ENCODE data around the gene FOSB. TPM values are rescaled to one million over a fixed set of nuclear protein-coding genes. Genes with fewer than 3 reads are reported as not detected.

FOSB gene
- total and polyA plus RNA-seq, 2 experiments from 2014 or later: 0.55 to 1.9 TPM

DNA sequence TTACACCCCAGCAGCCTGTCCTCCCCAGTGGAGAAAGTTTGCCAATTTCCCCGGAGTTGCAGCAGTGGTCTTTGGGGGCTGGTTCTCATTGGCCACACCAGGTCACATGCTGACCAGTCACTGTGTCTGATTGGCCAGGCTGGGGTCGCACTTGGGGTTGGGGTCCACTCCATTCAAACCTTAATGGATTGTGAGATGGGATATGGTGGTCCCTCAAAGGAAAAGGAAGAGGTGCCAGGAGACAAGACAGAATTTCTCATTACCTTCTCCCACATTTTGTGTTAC, 33.9 kb downstream of the FOSB start (continued):
- TF ChIP-seq, protein P1, sequence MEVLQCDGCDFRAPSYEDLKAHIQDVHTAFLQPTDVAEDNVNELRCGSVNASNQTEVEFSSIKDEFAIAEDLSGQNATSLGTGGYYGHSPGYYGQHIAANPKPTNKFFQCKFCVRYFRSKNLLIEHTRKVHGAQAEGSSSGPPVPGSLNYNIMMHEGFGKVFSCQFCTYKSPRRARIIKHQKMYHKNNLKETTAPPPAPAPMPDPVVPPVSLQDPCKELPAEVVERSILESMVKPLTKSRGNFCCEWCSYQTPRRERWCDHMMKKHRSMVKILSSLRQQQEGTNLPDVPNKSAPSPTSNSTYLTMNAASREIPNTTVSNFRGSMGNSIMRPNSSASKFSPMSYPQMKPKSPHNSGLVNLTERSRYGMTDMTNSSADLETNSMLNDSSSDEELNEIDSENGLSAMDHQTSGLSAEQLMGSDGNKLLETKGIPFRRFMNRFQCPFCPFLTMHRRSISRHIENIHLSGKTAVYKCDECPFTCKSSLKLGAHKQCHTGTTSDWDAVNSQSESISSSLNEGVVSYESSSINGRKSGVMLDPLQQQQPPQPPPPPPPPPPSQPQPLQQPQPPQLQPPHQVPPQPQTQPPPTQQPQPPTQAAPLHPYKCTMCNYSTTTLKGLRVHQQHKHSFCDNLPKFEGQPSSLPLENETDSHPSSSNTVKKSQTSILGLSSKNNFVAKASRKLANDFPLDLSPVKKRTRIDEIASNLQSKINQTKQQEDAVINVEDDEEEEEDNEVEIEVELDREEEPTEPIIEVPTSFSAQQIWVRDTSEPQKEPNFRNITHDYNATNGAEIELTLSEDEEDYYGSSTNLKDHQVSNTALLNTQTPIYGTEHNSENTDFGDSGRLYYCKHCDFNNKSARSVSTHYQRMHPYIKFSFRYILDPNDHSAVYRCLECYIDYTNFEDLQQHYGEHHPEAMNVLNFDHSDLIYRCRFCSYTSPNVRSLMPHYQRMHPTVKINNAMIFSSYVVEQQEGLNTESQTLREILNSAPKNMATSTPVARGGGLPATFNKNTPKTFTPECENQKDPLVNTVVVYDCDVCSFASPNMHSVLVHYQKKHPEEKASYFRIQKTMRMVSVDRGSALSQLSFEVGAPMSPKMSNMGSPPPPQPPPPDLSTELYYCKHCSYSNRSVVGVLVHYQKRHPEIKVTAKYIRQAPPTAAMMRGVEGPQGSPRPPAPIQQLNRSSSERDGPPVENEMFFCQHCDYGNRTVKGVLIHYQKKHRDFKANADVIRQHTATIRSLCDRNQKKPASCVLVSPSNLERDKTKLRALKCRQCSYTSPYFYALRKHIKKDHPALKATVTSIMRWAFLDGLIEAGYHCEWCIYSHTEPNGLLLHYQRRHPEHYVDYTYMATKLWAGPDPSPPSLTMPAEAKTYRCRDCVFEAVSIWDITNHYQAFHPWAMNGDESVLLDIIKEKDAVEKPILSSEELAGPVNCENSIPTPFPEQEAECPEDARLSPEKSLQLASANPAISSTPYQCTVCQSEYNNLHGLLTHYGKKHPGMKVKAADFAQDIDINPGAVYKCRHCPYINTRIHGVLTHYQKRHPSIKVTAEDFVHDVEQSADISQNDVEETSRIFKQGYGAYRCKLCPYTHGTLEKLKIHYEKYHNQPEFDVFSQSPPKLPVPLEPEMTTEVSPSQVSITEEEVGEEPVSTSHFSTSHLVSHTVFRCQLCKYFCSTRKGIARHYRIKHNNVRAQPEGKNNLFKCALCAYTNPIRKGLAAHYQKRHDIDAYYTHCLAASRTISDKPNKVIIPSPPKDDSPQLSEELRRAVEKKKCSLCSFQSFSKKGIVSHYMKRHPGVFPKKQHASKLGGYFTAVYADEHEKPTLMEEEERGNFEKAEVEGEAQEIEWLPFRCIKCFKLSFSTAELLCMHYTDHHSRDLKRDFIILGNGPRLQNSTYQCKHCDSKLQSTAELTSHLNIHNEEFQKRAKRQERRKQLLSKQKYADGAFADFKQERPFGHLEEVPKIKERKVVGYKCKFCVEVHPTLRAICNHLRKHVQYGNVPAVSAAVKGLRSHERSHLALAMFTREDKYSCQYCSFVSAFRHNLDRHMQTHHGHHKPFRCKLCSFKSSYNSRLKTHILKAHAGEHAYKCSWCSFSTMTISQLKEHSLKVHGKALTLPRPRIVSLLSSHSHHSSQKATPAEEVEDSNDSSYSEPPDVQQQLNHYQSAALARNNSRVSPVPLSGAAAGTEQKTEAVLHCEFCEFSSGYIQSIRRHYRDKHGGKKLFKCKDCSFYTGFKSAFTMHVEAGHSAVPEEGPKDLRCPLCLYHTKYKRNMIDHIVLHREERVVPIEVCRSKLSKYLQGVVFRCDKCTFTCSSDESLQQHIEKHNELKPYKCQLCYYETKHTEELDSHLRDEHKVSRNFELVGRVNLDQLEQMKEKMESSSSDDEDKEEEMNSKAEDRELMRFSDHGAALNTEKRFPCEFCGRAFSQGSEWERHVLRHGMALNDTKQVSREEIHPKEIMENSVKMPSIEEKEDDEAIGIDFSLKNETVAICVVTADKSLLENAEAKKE (CRISPR knock-in tag; IDR thresholded peaks at IDR 0.05): no peak
- TF ChIP-seq EZH2 (IDR thresholded peaks at IDR 0.05; ENCODE audit: low read depth, unreplicated experiment) (no peak), STAT1 (IDR thresholded peaks at IDR 0.05; ENCODE audit: unreplicated experiment) (no peak), CREB1 (CRISPR knock-in tag; IDR thresholded peaks at IDR 0.05; ENCODE audit: low read depth) (no peak)
- TF ChIP-seq, protein P2, sequence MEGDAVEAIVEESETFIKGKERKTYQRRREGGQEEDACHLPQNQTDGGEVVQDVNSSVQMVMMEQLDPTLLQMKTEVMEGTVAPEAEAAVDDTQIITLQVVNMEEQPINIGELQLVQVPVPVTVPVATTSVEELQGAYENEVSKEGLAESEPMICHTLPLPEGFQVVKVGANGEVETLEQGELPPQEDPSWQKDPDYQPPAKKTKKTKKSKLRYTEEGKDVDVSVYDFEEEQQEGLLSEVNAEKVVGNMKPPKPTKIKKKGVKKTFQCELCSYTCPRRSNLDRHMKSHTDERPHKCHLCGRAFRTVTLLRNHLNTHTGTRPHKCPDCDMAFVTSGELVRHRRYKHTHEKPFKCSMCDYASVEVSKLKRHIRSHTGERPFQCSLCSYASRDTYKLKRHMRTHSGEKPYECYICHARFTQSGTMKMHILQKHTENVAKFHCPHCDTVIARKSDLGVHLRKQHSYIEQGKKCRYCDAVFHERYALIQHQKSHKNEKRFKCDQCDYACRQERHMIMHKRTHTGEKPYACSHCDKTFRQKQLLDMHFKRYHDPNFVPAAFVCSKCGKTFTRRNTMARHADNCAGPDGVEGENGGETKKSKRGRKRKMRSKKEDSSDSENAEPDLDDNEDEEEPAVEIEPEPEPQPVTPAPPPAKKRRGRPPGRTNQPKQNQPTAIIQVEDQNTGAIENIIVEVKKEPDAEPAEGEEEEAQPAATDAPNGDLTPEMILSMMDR (conservative IDR thresholded peaks at IDR 0.05; ENCODE audit: low read depth in 2 of 2): no peak

DNA sequence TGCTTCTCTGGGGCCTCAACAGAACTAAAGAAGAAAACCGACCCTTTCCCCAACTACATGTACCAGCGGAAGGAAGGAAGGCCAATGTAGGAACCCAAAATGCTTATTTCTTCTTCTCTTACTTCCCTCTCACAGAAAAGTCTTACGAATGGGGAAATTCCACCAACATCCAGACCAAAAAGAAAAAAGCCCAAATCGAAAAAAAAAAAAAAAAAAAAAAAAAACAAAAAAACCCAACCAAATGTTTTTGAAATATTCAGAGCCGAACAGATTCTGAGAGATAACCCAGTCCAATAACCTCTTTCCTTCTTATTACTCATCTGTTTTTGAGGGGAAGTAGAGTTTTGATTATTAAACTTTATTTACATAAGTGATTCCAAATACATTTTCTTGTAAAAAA, 34.3 kb downstream of the FOSB start:
- no peaks in the 10 kb centered on the region; the same call in 1 of the 2 replicates for H4K20me1 ChIP-seq (replicated peaks; ENCODE audit: insufficient read depth)
- Mint-ChIP-seq H3K27me3 (ENCODE audit: insufficient read depth, low read depth, poor library complexity) (peaks cover 24% of the 10 kb centered on the region), H3K9me3 (no peaks in the 10 kb centered on the region), H3K36me3 (ENCODE audit: low read depth) (no peaks in the 10 kb centered on the region; the same call in 2 of the 3 replicates), H3K4me3 (no peak overlapping the region), H3K4me1 (peaks cover 38% of the 10 kb centered on the region), H3K27ac (no peak overlapping the region)
- peaks cover 7% of the 10 kb centered on the region; the same call in 1 of the 2 replicates for H3K27me3 ChIP-seq (ENCODE audit: insufficient read depth)
- H3K4me2 ChIP-seq: no peak overlapping the region
- H3K4me3 ChIP-seq: no peak overlapping the region
- H3K4me1 ChIP-seq (ENCODE audit: insufficient read depth): peaks cover 19% of the 10 kb centered on the region
- H3K36me3 ChIP-seq (ENCODE audit: insufficient read depth): no peaks in the 10 kb centered on the region
- no peak for DNase-seq (ENCODE audit: low spot score)
- ATAC-seq: no peak
- peaks cover 8% of the 10 kb centered on the region; the same call in 1 of the 2 replicates for H3F3A ChIP-seq (replicated peaks; ENCODE audit: low read depth)
- H3K79me2 ChIP-seq (replicated peaks; ENCODE audit: insufficient read depth): no peaks in the 10 kb centered on the region
- no peak overlapping the region for H2AFZ ChIP-seq
- H3K27ac ChIP-seq (ENCODE audit: low read depth): no peak overlapping the region
- no peaks in the 10 kb centered on the region for H3K9me2 ChIP-seq (ENCODE audit: insufficient read depth)
- TF ChIP-seq CREB1 (CRISPR knock-in tag; IDR thresholded peaks at IDR 0.05; ENCODE audit: low read depth) (no peak), JUNB (IDR thresholded peaks at IDR 0.05; ENCODE audit: unreplicated experiment) (no peak), STAT1 (IDR thresholded peaks at IDR 0.05; ENCODE audit: unreplicated experiment) (no peak), ZNF331 (CRISPR knock-in tag; IDR thresholded peaks at IDR 0.05; ENCODE audit: low read depth) (no peak), EZH2phosphoT487 (IDR thresholded peaks at IDR 0.05; ENCODE audit: unreplicated experiment) (no peak), EZH2 (IDR thresholded peaks at IDR 0.05; ENCODE audit: low read depth, unreplicated experiment) (no peak)
- TF ChIP-seq, protein P1 (CRISPR knock-in tag; IDR thresholded peaks at IDR 0.05): no peak

Measured in GM23338 (cell line).